HG02798 (cell line): Measurements from ENCODE around the gene LDHB.
A peak's percentile ranks its signal among the peaks of the same experiment; 100 is the strongest.
"Not testable (repeated sequence)": the region's sequence is repeated elsewhere in the genome, so short reads cannot be mapped to it uniquely, and the experiment has no call there.

ENCODE experiments used
- ATAC-seq: cut with Tn5 transposase; IDR thresholded peaks from one replicate; pipeline ENCODE4 v1.9.1; 2021; ENCODE audit warnings: mild to moderate bottlenecking; ENCODE audit not compliant: unreplicated experiment, poor library complexity

The LDHB gene

GRCh38 chr12:21657326-21658077 is at the start of gene LDHB:
LDHB (minus strand) TSS chr12:21657842; CDS start chr12:21654671, 3,171 bp downstream.
- ATAC-seq: peak; percentile 97

GRCh38 chr12:21704847-21705246 is 47.2 kb upstream of the LDHB start:
- no peak for ATAC-seq

DNA sequence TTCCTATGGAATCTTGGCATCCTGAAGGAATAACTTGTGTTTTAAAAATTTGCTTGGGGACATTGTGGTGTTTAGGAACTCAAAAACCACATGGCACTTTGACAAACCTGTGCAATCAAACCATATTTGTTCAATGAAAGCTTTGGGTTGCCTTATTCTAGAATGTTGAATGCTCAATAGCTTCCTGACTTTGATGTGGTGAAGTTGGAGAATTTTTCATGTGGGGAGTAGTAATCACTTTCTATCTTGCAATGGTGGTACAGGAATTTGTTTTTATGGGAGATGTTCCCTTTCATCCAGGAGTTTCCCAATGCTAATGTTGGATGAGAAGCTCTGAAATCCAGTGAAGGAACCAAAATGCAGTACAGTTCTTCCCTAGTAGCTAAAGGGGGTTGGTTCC is 42.2 kb upstream of the LDHB start:
- ATAC-seq: no peak

- ATAC-seq: no peak
Measured at GRCh38 chr12:21697904-21698630, 40.4 kb upstream of the LDHB start.

- no peak for ATAC-seq
Measured at GRCh38 chr12:21696625-21697024, 39.0 kb upstream of the LDHB start.

DNA sequence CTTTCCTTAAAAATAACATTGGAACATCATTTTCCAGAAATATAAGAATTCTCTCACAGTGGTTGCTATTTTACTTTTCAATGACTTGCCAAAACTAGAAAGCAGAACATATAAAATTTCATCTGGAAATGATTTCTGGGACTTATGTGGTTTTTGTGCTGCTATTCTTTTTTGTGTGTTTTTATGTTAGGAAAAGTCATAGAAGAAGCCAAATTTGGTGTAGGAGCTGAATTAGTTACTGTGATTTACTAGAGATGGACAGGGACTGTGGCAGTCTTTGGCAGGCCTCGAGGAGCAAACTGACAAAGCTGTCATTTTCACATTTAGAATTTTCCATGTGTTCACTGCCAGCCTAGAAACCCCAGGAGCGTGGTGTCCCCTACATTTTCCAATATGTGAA is 38.3 kb upstream of the LDHB start:
- ATAC-seq: no peak

DNA sequence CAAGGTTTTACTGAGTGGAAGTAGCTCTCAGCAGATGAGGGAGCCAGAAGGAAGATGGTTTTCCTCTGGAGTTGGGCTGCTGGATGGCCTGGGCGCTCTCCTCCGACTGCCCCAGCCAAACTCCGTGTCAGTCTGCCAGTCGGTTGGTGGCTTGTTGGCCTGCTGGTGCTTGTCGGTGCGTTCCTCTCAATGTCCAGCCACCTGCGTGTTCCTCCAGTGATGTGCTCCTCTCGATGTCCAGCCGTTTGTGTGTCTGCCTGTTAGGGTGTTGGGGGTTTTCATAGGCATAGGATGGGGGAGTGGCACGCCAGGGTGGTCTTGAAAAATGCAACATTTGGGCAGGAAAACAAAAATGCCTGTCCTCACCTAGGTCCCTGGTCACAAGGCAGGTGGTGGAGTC is 37.0 kb upstream of the LDHB start:
- no peak for ATAC-seq

DNA sequence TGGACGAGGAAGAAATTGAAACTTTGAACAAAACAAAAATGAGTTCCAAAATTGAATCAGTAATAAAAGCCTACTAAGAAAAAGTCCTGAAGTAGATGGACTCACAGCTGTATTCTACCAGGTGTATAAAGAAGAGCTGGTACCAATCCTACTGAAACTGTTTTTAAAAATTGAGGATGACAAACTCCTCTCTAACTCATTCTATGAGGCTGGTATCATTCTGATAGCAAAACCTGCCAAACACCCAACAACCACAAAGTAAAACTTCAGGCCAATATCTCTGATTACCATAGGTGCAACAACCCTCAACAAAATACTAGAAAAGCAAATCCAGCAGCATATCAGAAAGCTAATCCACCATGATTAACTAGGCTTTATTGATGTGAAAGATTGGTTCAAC is 33.9 kb upstream of the LDHB start:
- ATAC-seq: no peak

- ATAC-seq: no peak
Measured at GRCh38 chr12:21690704-21691368, 33.2 kb upstream of the LDHB start.

- ATAC-seq: no peak
Measured at GRCh38 chr12:21683115-21683514, 25.5 kb upstream of the LDHB start.

GRCh38 chr12:21678959-21679358 is 21.3 kb upstream of the LDHB start:
- no peak for ATAC-seq

GRCh38 chr12:21677622-21678277 is 20.1 kb upstream of the LDHB start:
- no peak for ATAC-seq

- ATAC-seq: no peak
Measured at GRCh38 chr12:21677204-21677603, 19.6 kb upstream of the LDHB start.

- ATAC-seq: no peak
Measured at GRCh38 chr12:21676776-21677175, 19.1 kb upstream of the LDHB start.

- no peak for ATAC-seq
Measured at GRCh38 chr12:21675641-21676040, 18.0 kb upstream of the LDHB start.

DNA sequence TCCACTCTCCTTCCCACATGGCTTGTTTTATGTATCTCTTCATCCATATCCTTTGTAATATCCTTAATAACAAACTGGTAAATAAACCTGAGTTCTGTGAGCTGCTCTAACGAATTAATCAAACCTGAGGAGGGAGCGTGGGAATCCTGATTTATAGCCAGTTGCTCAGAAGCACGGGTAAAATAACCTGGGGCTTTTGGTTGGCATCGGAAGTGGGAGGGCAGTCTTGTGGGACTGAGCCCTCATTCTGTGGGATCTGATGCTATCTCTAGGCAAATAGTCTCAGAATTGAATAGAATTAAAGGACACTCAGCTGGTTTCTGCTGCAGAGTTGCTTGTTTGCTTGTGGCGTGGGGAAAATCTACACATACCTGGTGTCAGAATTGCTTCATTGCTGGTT is 17.5 kb upstream of the LDHB start:
- ATAC-seq: no peak

- ATAC-seq: not testable (repeated sequence)
Measured at GRCh38 chr12:21673830-21674552, 16.3 kb upstream of the LDHB start.

GRCh38 chr12:21672146-21672545 is 14.5 kb upstream of the LDHB start:
- ATAC-seq: no peak

GRCh38 chr12:21666722-21667121 is 9.1 kb upstream of the LDHB start:
- no peak for ATAC-seq

DNA sequence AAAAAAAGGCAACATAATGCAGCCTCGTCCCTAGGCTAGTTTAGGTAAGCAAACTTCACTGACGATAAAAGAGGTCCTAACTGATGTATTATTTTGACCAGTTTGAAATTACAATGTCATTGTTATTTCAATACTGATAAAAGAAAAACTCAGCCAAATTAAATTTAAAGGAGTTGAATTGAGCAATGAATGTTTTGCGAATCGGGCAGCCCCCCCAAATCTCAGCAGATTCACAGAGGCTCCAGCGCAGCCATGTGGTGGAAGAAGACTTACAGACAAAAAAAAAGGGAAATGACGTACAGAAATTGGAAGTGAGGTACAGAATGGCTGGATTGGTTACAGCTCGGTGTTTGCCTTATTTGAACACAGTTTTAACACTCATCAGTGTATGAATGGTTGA is 8.2 kb upstream of the LDHB start:
- ATAC-seq: no peak
